GM12891 (cell line): ENCODE results near the gene RGL3.

Source experiments
- DNase-seq: peaks from one replicate; pipeline ENCODE4 v3.0.0; 2011; ENCODE audit warnings: low spot score; ENCODE audit not compliant: insufficient read length
- FAIRE-seq: peaks from 2 replicates; lab custom pipeline; 2011; peaks lifted over from hg19 to GRCh38; lab: Jason Lieb, UNC
- PAX5 ChIP-seq: IDR thresholded peaks from 2 replicates; pipeline ENCODE4 v1.6.1; 2011; ENCODE audit warnings: low read length, moderate library complexity, mild to moderate bottlenecking; ENCODE audit not compliant: insufficient read depth, severe bottlenecking
- POLR2A ChIP-seq: IDR thresholded peaks from 2 replicates; pipeline ENCODE4 v1.6.1; 2011; ENCODE audit warnings: low read depth, low read length, control low read depth
- POLR2AphosphoS5 ChIP-seq: IDR thresholded peaks from 2 replicates; pipeline ENCODE4 v1.6.1; 2011; ENCODE audit warnings: low read depth, low read length, control low read depth
- POU2F2 ChIP-seq: IDR thresholded peaks from 2 replicates; pipeline ENCODE4 v1.6.1; 2011; ENCODE audit warnings: low read depth, mild to moderate bottlenecking, control low read depth, low read length, moderate library complexity
- SPI1 ChIP-seq: IDR thresholded peaks from 2 replicates; pipeline ENCODE4 v1.6.1; 2011; ENCODE audit warnings: low read depth, low read length, control low read depth
- TAF1 ChIP-seq: IDR thresholded peaks from 2 replicates; pipeline ENCODE4 v1.6.1; 2011; ENCODE audit warnings: low read depth, low read length, control low read depth

The RGL3 gene

GRCh38 chr19:11347546-11348039, 71.5 kb downstream of the RGL3 start:
- FAIRE-seq (no peak), DNase-seq (no peak)
- TF ChIP-seq POLR2A (no peak), POLR2AphosphoS5 (no peak), SPI1 (no peak), TAF1 (no peak), POU2F2 (no peak), PAX5 (no peak)

- FAIRE-seq (peak; percentile 97), DNase-seq (peak; percentile 93)
- peak; percentile 89 for TF ChIP-seq PAX5
- peak; percentile 54; the same call in 1 of the 2 replicates for TF ChIP-seq POLR2AphosphoS5
- no peak for TF ChIP-seq TAF1
- peak; percentile 34 for TF ChIP-seq SPI1
- peak; percentile 17; the same call in 1 of the 2 replicates for TF ChIP-seq POU2F2
- TF ChIP-seq POLR2A: peak; percentile 49; the same call in 1 of the 2 replicates
Observed at GRCh38 chr19:11346104-11346940, 72.8 kb downstream of the RGL3 start, which contains the start of the genes CCDC159 and TMEM205. CCDC159 (plus strand) TSS chr19:11346519; CDS start chr19:11346607, 88 bp downstream. TMEM205 (minus strand) TSS chr19:11346268; CDS start chr19:11345619, 649 bp downstream.

GRCh38 chr19:11345122-11345803, 73.9 kb downstream of the RGL3 start:
- FAIRE-seq: peak; percentile 72

More at GRCh38 chr19:11345122-11345803, 73.9 kb downstream of the RGL3 start:
- DNase-seq: no peak
- no peak for TF ChIP-seq SPI1
- no peak for TF ChIP-seq TAF1
- no peak for TF ChIP-seq POLR2A
- no peak for TF ChIP-seq PAX5
- TF ChIP-seq POLR2AphosphoS5: no peak
- TF ChIP-seq POU2F2: no peak
